ENCODE data around the gene SLC2A5. TPM values are rescaled to one million over a fixed set of nuclear protein-coding genes. Genes with fewer than 3 reads are reported as not detected.

Gene SLC2A5
- polyA plus RNA-seq, 3 donors: 0.75 to 1.3 (median 0.81) TPM

- intact Hi-C loops (cut with micrococcal nuclease): no loop called here
- TF ChIP-seq, protein P1, sequence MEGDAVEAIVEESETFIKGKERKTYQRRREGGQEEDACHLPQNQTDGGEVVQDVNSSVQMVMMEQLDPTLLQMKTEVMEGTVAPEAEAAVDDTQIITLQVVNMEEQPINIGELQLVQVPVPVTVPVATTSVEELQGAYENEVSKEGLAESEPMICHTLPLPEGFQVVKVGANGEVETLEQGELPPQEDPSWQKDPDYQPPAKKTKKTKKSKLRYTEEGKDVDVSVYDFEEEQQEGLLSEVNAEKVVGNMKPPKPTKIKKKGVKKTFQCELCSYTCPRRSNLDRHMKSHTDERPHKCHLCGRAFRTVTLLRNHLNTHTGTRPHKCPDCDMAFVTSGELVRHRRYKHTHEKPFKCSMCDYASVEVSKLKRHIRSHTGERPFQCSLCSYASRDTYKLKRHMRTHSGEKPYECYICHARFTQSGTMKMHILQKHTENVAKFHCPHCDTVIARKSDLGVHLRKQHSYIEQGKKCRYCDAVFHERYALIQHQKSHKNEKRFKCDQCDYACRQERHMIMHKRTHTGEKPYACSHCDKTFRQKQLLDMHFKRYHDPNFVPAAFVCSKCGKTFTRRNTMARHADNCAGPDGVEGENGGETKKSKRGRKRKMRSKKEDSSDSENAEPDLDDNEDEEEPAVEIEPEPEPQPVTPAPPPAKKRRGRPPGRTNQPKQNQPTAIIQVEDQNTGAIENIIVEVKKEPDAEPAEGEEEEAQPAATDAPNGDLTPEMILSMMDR (IDR thresholded peaks at IDR 0.05): no peak
- H3K9me3 Mint-ChIP-seq: no peaks in the 10 kb centered on the region
These were observed 18.6 kb downstream of the SLC2A5 start for GRCh38 chr1:9050803-9051202.

GRCh38 chr1:9048551-9048950 lies 20.9 kb downstream of the SLC2A5 start:
- H3K79me2 ChIP-seq (ENCODE audit: insufficient read depth, low read length): no peaks in the 10 kb centered on the region
- Mint-ChIP-seq H3K9me3 (no peaks in the 10 kb centered on the region), H3K27ac (no peak overlapping the region), H3K36me3 (peaks cover 11 to 15% of the 10 kb centered on the region in 2 donors), H3K27me3 (ENCODE audit: low read depth in 3 of 3) (peaks cover 0 to 3% (median 0%) of the 10 kb centered on the region in 3 donors), H3K4me1 (no peaks in the 10 kb centered on the region), H3K4me3 (no peak overlapping the region)
- no peak overlapping the region for H3K4me3 ChIP-seq (replicated peaks in 1 of 3; ENCODE audit: low read depth in 2 of 3, low read length in 3 of 3)
- no peak overlapping the region for H2AFZ ChIP-seq (ENCODE audit: insufficient read depth, low read depth, low read length, poor library complexity, severe bottlenecking)
- H3K27me3 ChIP-seq (ENCODE audit: control insufficient read depth in 2 of 2, insufficient read depth in 2 of 2, low read length in 2 of 2): no peaks in the 10 kb centered on the region
- H3K9ac ChIP-seq (ENCODE audit: insufficient read depth, low read length, poor library complexity, severe bottlenecking): no peak overlapping the region
- intact Hi-C loops (cut with micrococcal nuclease): no loop called here
- no peaks in the 10 kb centered on the region for H3K36me3 ChIP-seq (replicated peaks in 1 of 2; ENCODE audit: control insufficient read depth in 1 of 2, insufficient read depth in 2 of 2, low read length in 2 of 2)
- H3K4me2 ChIP-seq (replicated peaks; ENCODE audit: extremely low read depth, low read length, poor library complexity, severe bottlenecking): no peak overlapping the region
- H3K9me3 ChIP-seq (replicated peaks in 1 of 2; ENCODE audit: control insufficient read depth in 1 of 2, insufficient read depth in 1 of 2, low read length in 2 of 2): no peaks in the 10 kb centered on the region
- no peak for DNase-seq
- TF ChIP-seq, protein P1 (IDR thresholded peaks at IDR 0.05): no peak
- WGBS (ENCODE audit: insufficient coverage): no CpG with 5 or more reads among the region's 7 CpGs
- H3K27ac ChIP-seq (ENCODE audit: low read depth in 1 of 2, low read length in 2 of 2): no peak overlapping the region
- no peaks in the 10 kb centered on the region for H3K4me1 ChIP-seq (ENCODE audit: control insufficient read depth in 1 of 2, insufficient read depth in 2 of 2, low read length in 2 of 2)
- no peaks in the 10 kb centered on the region for H4K20me1 ChIP-seq (ENCODE audit: insufficient read depth, low read length)

More at GRCh38 chr1:9050803-9051202, 18.6 kb downstream of the SLC2A5 start:
- Mint-ChIP-seq H3K27me3 (ENCODE audit: low read depth in 3 of 3) (peaks cover 0 to 3% (median 0%) of the 10 kb centered on the region in 3 donors), H3K36me3 (peaks cover 11 to 16% of the 10 kb centered on the region in 2 donors), H3K4me3 (no peak overlapping the region), H3K27ac (peak overlapping the region in 2 of 7 donors; percentile 15 to 21), H3K4me1 (no peaks in the 10 kb centered on the region)
- no peak overlapping the region for H3K9ac ChIP-seq (ENCODE audit: insufficient read depth, low read length, poor library complexity, severe bottlenecking)
- H3K27me3 ChIP-seq (ENCODE audit: control insufficient read depth in 2 of 2, insufficient read depth in 2 of 2, low read length in 2 of 2): no peaks in the 10 kb centered on the region
- no peak overlapping the region for H2AFZ ChIP-seq (ENCODE audit: insufficient read depth, low read depth, low read length, poor library complexity, severe bottlenecking)
- no peaks in the 10 kb centered on the region for H4K20me1 ChIP-seq (ENCODE audit: insufficient read depth, low read length)
- H3K9me3 ChIP-seq (replicated peaks in 1 of 2; ENCODE audit: control insufficient read depth in 1 of 2, insufficient read depth in 1 of 2, low read length in 2 of 2): no peaks in the 10 kb centered on the region
- no peaks in the 10 kb centered on the region for H3K79me2 ChIP-seq (ENCODE audit: insufficient read depth, low read length)
- no peak for DNase-seq
- no peaks in the 10 kb centered on the region for H3K36me3 ChIP-seq (replicated peaks in 1 of 2; ENCODE audit: control insufficient read depth in 1 of 2, insufficient read depth in 2 of 2, low read length in 2 of 2)
- no peak overlapping the region for H3K4me3 ChIP-seq (replicated peaks in 1 of 3; ENCODE audit: low read depth in 2 of 3, low read length in 3 of 3)
- no peak overlapping the region for H3K27ac ChIP-seq (ENCODE audit: low read depth in 1 of 2, low read length in 2 of 2)
- no peak overlapping the region for H3K4me2 ChIP-seq (replicated peaks; ENCODE audit: extremely low read depth, low read length, poor library complexity, severe bottlenecking)
- no CpG with 5 or more reads among the region's 3 CpGs for WGBS (ENCODE audit: insufficient coverage)
- H3K4me1 ChIP-seq (ENCODE audit: control insufficient read depth in 1 of 2, insufficient read depth in 2 of 2, low read length in 2 of 2): no peaks in the 10 kb centered on the region
